SK-N-SH (cell line): Measurements from ENCODE around the gene AKAP11. TPM values are rescaled to one million over a fixed set of nuclear protein-coding genes. Genes with fewer than 3 reads are reported as not detected.
A peak's percentile ranks its signal among the peaks of the same experiment; 100 is the strongest.

Experiments used
- CTCF ChIA-PET: fragments of 300-600, 350-600 bp; formaldehyde crosslinking; extraction: SDS; loops from one replicate; lab custom pipeline; 2021; lab: Yijun Ruan, JAX
- POLR2A ChIA-PET: fragments of 350-600 bp; sonication (Branson Sonifier 250); formaldehyde crosslinking; extraction: SDS; loops from one replicate; lab custom pipeline; 2020; ENCODE audit warnings: antibody characterized with exemption, inconsistent platforms; lab: Yijun Ruan, JAX
- DNase-seq: peaks from one replicate; pipeline ENCODE4 v3.0.0; 2012
- H2AFZ ChIP-seq: fragments of 200-600 bp; sonication (generic); 2 replicates; pipeline ENCODE4 v1.8.1; 2016; ENCODE audit warnings: antibody characterized with exemption, mild to moderate bottlenecking, low read depth
- H3F3A ChIP-seq: fragments of 200-600 bp; sonication (generic); replicated peaks from 2 replicates; pipeline ENCODE3; 2016; ENCODE audit warnings: antibody characterized with exemption, mild to moderate bottlenecking; ENCODE audit not compliant: insufficient read depth
- H3K27ac ChIP-seq, 2 experiments: fragments of 200-500 bp in 1 of 2; fragments of 200-600 bp in 1 of 2; sonication (Bioruptor generic) in 1 of 2; sonication (generic), shearing (Covaris generic) in 1 of 2; 2 replicates each; pipeline versions ENCODE4 v1.5.1 to v1.6.1; 2014 to 2016; ENCODE audit warnings: low read depth in 2 of 2, inconsistent platforms in 1 of 2, low read length in 1 of 2, mild to moderate bottlenecking in 1 of 2, mixed read lengths in 1 of 2
- H3K27me3 ChIP-seq: fragments of 200-600 bp; sonication (generic), shearing (Covaris generic); 2 replicates; pipeline ENCODE4 v1.6.1; 2016; ENCODE audit warnings: mixed run types; ENCODE audit not compliant: insufficient read depth
- H3K36me3 ChIP-seq, 2 experiments: fragments of 200-500 bp in 1 of 2; fragments of 200-600 bp in 1 of 2; sonication (Bioruptor generic) in 1 of 2; sonication (generic) in 1 of 2; replicated peaks in 1 of 2; 2 replicates each; pipeline versions ENCODE3 to v1.5.1; 2014 to 2016; ENCODE audit warnings: low read length in 1 of 2, mild to moderate bottlenecking in 1 of 2; ENCODE audit not compliant: insufficient read depth in 2 of 2, control insufficient read depth in 1 of 2
- H3K4me1 ChIP-seq, 2 experiments: fragments of 200-500 bp in 1 of 2; fragments of 200-600 bp in 1 of 2; sonication (Bioruptor generic) in 1 of 2; sonication (generic), shearing (Covaris generic) in 1 of 2; 2 replicates each; pipeline versions ENCODE4 v1.5.1 to v1.6.1; 2014 to 2016; ENCODE audit warnings: low read depth in 1 of 2, low read length in 1 of 2, mixed run types in 1 of 2; ENCODE audit not compliant: insufficient read depth in 2 of 2, control insufficient read depth in 1 of 2
- H3K4me2 ChIP-seq: fragments of 200-600 bp; sonication (generic), shearing (Covaris generic); 2 replicates; pipeline ENCODE4 v1.6.1; 2017; ENCODE audit warnings: mixed run types
- H3K4me3 ChIP-seq, 2 experiments: fragments of 200-500 bp in 1 of 2; fragments of 200-600 bp in 1 of 2; sonication (Bioruptor generic) in 1 of 2; sonication (generic), shearing (Covaris generic) in 1 of 2; 2 replicates each; pipeline versions ENCODE4 v1.5.1 to v1.8.1; 2014 to 2016; ENCODE audit warnings: low read depth in 2 of 2, inconsistent platforms in 1 of 2, low read length in 1 of 2, mild to moderate bottlenecking in 1 of 2, mixed read lengths in 1 of 2, moderate library complexity in 1 of 2
- H3K79me2 ChIP-seq: fragments of 200-600 bp; sonication (generic); 2 replicates; pipeline ENCODE4 v1.8.1; 2017; ENCODE audit warnings: mild to moderate bottlenecking; ENCODE audit not compliant: insufficient read depth
- H3K9ac ChIP-seq: fragments of 200-600 bp; sonication (generic); 2 replicates; pipeline ENCODE4 v1.6.1; 2017; ENCODE audit warnings: mixed run types
- H3K9me2 ChIP-seq: fragments of 200-600 bp; sonication (generic); 2 replicates; pipeline ENCODE4 v1.6.1; 2017; ENCODE audit warnings: mixed run types
- H3K9me3 ChIP-seq: fragments of 200-600 bp; sonication (generic); 2 replicates; pipeline ENCODE4 v1.6.1; 2017; ENCODE audit warnings: mixed run types, mild to moderate bottlenecking, moderate library complexity
- H4K20me1 ChIP-seq: fragments of 200-600 bp; sonication (generic); 2 replicates; pipeline ENCODE4 v1.6.1; 2017; ENCODE audit warnings: mild to moderate bottlenecking, mixed run types; ENCODE audit not compliant: insufficient read depth
- CHD2 ChIP-seq: fragments of 150-350 bp; IDR thresholded peaks from 2 replicates; pipeline ENCODE4 v1.6.1; 2018; ENCODE audit warnings: low read length; ENCODE audit not compliant: partially characterized antibody
- ELF1 ChIP-seq: IDR thresholded peaks from 2 replicates; pipeline ENCODE4 v1.4.0; 2012
- EZH2phosphoT487 ChIP-seq: fragments of 200-600 bp; sonication (generic); IDR thresholded peaks from 2 replicates; pipeline ENCODE4 v1.6.1; 2017; ENCODE audit warnings: low read depth, mixed run types, mild to moderate bottlenecking, antibody characterized with exemption, moderate library complexity, borderline replicate concordance
- FOXM1 ChIP-seq: IDR thresholded peaks from 2 replicates; pipeline ENCODE4 v1.4.0; 2012; ENCODE audit warnings: low read depth, mild to moderate bottlenecking
- GATA2 ChIP-seq: sonication (generic); formaldehyde crosslinking; IDR thresholded peaks from 2 replicates; pipeline ENCODE4 v1.5.0; 2020; ENCODE audit warnings: mild to moderate bottlenecking, missing genetic modification reagents
- JUND ChIP-seq: IDR thresholded peaks from 2 replicates; pipeline ENCODE4 v1.4.0; 2012
- NFIC ChIP-seq: IDR thresholded peaks from 2 replicates; pipeline ENCODE4 v1.4.0; 2012; ENCODE audit warnings: borderline replicate concordance
- NRF1 ChIP-seq: IDR thresholded peaks from 2 replicates; pipeline ENCODE4 v1.6.1; 2012; ENCODE audit warnings: low read depth, mild to moderate bottlenecking, low read length
- PBX3 ChIP-seq: IDR thresholded peaks from 2 replicates; pipeline ENCODE4; 2012
- POLR2AphosphoS5 ChIP-seq: IDR thresholded peaks from 2 replicates; pipeline ENCODE4 v1.6.1; 2012; ENCODE audit warnings: low read depth, low read length
- RCOR1 ChIP-seq: fragments of 150-350 bp; IDR thresholded peaks from 2 replicates; pipeline ENCODE4 v1.6.1; 2017; ENCODE audit warnings: antibody characterized with exemption, low read length
- RFX5 ChIP-seq: IDR thresholded peaks from 2 replicates; pipeline ENCODE4 v1.6.1; 2012; ENCODE audit warnings: mild to moderate bottlenecking, improper control_type of control experiment, low read length
- SMC3 ChIP-seq: IDR thresholded peaks from 2 replicates; pipeline ENCODE4 v1.6.1; 2012; ENCODE audit warnings: low read depth, low read length, improper control_type of control experiment
- TAF1 ChIP-seq: IDR thresholded peaks from 2 replicates; pipeline ENCODE4 v1.6.1; 2012; ENCODE audit warnings: low read depth, mild to moderate bottlenecking, low read length, moderate library complexity, borderline replicate concordance
- TEAD4 ChIP-seq: IDR thresholded peaks from 2 replicates; pipeline ENCODE4 v1.4.0; 2012; ENCODE audit warnings: mild to moderate bottlenecking, borderline replicate concordance; ENCODE audit not compliant: insufficient read depth
- USF1 ChIP-seq: IDR thresholded peaks from 2 replicates; pipeline ENCODE4 v1.4.0; 2012; ENCODE audit warnings: low read depth, borderline replicate concordance
- YY1 ChIP-seq: IDR thresholded peaks from 2 replicates; pipeline ENCODE4 v1.4.0; 2012; ENCODE audit warnings: low read depth, mild to moderate bottlenecking
- WGBS: methylation state at CpG from one replicate; pipeline ENCODE4 v1.1.6; 2017; ENCODE audit warnings: low lambda C conversion rate; 5-methylcytosine and 5-hydroxymethylcytosine counted together
- polyA plus RNA-seq, 3 experiments: library from polyadenylated mRNA; depleted of rRNA; stranded (reverse); fragments of >200 nt; gene quantifications; 2 replicates each; pipeline ENCODE4 v1.2.3, GENCODE V29; 2012
- TF ChIP-seq, protein P1 (sequence below): IDR thresholded peaks from 2 replicates; pipeline ENCODE4 v1.6.1; 2012; ENCODE audit warnings: mild to moderate bottlenecking, low read depth, low read length, moderate library complexity
- TF ChIP-seq, protein P2 (sequence below): IDR thresholded peaks from 2 replicates; pipeline ENCODE4 v1.4.0; 2012; ENCODE audit warnings: low read depth, borderline replicate concordance

AKAP11 gene
- polyA plus RNA-seq, 1 of the 3 experiments (the other 2 are of a cell fraction), result 5.6 TPM

DNA sequence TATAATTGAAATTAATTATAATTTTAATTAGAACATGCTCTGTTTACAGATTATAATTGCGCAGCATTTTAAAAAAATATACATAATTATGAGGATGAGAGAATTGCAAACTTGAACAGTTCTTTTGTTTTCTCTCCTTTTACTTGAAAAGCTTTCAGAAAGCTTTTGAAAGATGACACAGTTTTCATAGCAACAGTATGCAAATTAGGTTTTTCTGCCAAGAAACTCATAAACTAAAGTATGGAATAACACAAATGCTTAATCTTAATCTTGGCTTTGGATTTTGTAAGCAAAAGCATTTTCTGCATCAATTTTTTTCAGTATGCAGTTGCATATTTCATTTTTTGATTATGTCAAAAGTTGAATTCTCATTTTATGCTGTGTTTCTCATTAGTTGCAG lies 32.8 kb upstream of the AKAP11 start:
- ChIA-PET CTCF (no interaction called here), POLR2A (no interaction called here)
- H3K27ac ChIP-seq, result peak overlapping the region in 1 of 2 experiments; percentile 32; a peak in 1 of 4 replicates
- no peak overlapping the region for H3K4me3 ChIP-seq
- no peak overlapping the region for H2AFZ ChIP-seq
- peaks cover 6% of the 10 kb centered on the region for H3F3A ChIP-seq
- no peak overlapping the region for H3K4me2 ChIP-seq
- H3K9me2 ChIP-seq, result no peaks in the 10 kb centered on the region
- peaks cover 0 to 4% of the 10 kb centered on the region in 2 experiments; a peak in 2 of 4 replicates for H3K4me1 ChIP-seq
- no peaks in the 10 kb centered on the region for H3K27me3 ChIP-seq
- no peak for DNase-seq
- no peaks in the 10 kb centered on the region for H4K20me1 ChIP-seq
- no peaks in the 10 kb centered on the region for H3K9me3 ChIP-seq
- 100% methylated on average over 1 of the region's 1 CpG for WGBS
- no peaks in the 10 kb centered on the region for H3K79me2 ChIP-seq
- TF ChIP-seq USF1 (no peak), RFX5 (no peak), TAF1 (no peak), SMC3 (no peak), YY1 (no peak), GATA2 (CRISPR knock-in tag) (no peak), TEAD4 (no peak)
- peaks cover 2 to 8% of the 10 kb centered on the region in 2 experiments for H3K36me3 ChIP-seq
- H3K9ac ChIP-seq, result no peak overlapping the region

GRCh38 chr13:42239644-42240043 lies 32.3 kb upstream of the AKAP11 start:
- ChIA-PET POLR2A (no interaction called here), CTCF (no interaction called here)
- H3F3A ChIP-seq, result peaks cover 6% of the 10 kb centered on the region
- no peak overlapping the region for H3K4me3 ChIP-seq
- no peak overlapping the region for H2AFZ ChIP-seq
- peaks cover 2 to 6% of the 10 kb centered on the region in 2 experiments for H3K36me3 ChIP-seq
- H4K20me1 ChIP-seq, result no peaks in the 10 kb centered on the region
- peaks cover 0 to 4% of the 10 kb centered on the region in 2 experiments; a peak in 2 of 4 replicates for H3K4me1 ChIP-seq
- H3K4me2 ChIP-seq, result no peak overlapping the region
- H3K79me2 ChIP-seq, result no peaks in the 10 kb centered on the region
- 0 out of 4 replicates have a peak overlapping the region, but pooled peaks of 1 of the 2 experiments have one; percentile 32 for H3K27ac ChIP-seq
- H3K9ac ChIP-seq, result no peak overlapping the region
- H3K27me3 ChIP-seq, result no peaks in the 10 kb centered on the region
- H3K9me2 ChIP-seq, result no peaks in the 10 kb centered on the region
- no peak for DNase-seq
- no peaks in the 10 kb centered on the region for H3K9me3 ChIP-seq
- no peak for TF ChIP-seq GATA2 (CRISPR knock-in tag)
- TF ChIP-seq YY1, result no peak
- no peak for TF ChIP-seq PBX3
- TF ChIP-seq POLR2AphosphoS5, result no peak
- TF ChIP-seq ELF1, result no peak
- no peak for TF ChIP-seq USF1
- TF ChIP-seq CHD2, result no peak
- TF ChIP-seq, protein P1, sequence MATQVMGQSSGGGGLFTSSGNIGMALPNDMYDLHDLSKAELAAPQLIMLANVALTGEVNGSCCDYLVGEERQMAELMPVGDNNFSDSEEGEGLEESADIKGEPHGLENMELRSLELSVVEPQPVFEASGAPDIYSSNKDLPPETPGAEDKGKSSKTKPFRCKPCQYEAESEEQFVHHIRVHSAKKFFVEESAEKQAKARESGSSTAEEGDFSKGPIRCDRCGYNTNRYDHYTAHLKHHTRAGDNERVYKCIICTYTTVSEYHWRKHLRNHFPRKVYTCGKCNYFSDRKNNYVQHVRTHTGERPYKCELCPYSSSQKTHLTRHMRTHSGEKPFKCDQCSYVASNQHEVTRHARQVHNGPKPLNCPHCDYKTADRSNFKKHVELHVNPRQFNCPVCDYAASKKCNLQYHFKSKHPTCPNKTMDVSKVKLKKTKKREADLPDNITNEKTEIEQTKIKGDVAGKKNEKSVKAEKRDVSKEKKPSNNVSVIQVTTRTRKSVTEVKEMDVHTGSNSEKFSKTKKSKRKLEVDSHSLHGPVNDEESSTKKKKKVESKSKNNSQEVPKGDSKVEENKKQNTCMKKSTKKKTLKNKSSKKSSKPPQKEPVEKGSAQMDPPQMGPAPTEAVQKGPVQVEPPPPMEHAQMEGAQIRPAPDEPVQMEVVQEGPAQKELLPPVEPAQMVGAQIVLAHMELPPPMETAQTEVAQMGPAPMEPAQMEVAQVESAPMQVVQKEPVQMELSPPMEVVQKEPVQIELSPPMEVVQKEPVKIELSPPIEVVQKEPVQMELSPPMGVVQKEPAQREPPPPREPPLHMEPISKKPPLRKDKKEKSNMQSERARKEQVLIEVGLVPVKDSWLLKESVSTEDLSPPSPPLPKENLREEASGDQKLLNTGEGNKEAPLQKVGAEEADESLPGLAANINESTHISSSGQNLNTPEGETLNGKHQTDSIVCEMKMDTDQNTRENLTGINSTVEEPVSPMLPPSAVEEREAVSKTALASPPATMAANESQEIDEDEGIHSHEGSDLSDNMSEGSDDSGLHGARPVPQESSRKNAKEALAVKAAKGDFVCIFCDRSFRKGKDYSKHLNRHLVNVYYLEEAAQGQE, result no peak
- no peak for TF ChIP-seq EZH2phosphoT487
- TF ChIP-seq RCOR1, result no peak
- TF ChIP-seq FOXM1, result no peak
- TF ChIP-seq NRF1, result no peak
- TF ChIP-seq TEAD4, result no peak
- no peak for TF ChIP-seq JUND
- no peak for TF ChIP-seq NFIC
- TF ChIP-seq, protein P2, sequence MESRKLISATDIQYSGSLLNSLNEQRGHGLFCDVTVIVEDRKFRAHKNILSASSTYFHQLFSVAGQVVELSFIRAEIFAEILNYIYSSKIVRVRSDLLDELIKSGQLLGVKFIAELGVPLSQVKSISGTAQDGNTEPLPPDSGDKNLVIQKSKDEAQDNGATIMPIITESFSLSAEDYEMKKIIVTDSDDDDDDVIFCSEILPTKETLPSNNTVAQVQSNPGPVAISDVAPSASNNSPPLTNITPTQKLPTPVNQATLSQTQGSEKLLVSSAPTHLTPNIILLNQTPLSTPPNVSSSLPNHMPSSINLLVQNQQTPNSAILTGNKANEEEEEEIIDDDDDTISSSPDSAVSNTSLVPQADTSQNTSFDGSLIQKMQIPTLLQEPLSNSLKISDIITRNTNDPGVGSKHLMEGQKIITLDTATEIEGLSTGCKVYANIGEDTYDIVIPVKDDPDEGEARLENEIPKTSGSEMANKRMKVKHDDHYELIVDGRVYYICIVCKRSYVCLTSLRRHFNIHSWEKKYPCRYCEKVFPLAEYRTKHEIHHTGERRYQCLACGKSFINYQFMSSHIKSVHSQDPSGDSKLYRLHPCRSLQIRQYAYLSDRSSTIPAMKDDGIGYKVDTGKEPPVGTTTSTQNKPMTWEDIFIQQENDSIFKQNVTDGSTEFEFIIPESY, result no peak
